Measurements from ENCODE around the gene ZNF507. TPM values are rescaled to one million over a fixed set of nuclear protein-coding genes. Genes with fewer than 3 reads are reported as not detected.

Gene ZNF507
- total RNA-seq, 1 donor: 15.9 TPM

GRCh38 chr19:32322541-32322940, 22.9 kb upstream of the ZNF507 start:
- no peak for TF ChIP-seq CTCF (IDR thresholded peaks at IDR 0.05; ENCODE audit: insufficient read depth, low read length)
- no peak overlapping the region for H3K4me3 ChIP-seq (ENCODE audit: low read depth, low read length)
- no peak for DNase-seq (ENCODE audit: low read depth)

DNA sequence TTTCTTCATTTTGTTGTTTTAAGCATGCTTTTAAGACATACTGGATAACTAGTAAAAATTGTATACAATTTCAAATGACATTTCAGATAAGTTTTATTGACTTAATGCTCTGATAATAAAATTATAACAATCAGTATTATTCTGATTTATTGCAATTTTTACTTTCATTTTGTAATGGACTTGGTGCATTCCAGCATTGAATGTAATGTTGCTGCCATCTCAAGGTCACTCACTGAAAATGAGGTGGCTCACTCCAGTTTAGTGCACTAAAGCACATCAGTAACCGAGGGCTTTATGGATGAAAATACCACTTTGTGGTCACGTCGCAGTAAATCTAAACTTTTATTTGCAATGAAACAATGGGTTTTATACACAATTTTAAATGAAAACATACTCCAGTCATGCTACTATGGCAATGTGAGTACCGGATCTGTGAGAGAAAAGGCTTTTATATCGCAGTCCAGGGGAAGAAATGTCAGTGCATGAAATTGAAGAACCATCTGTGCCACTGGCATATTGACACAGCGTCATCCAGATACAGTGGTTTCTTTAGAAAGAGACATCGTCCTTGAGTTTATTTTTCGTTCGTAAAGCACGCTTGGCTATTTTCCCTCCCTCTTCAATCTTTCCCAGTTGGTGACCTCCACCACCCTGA, 20.7 kb upstream of the ZNF507 start:
- TF ChIP-seq CTCF (IDR thresholded peaks at IDR 0.05; ENCODE audit: insufficient read depth, low read length): peak; percentile 26
- no peak overlapping the region for H3K4me3 ChIP-seq (ENCODE audit: low read depth, low read length)
- DNase-seq (ENCODE audit: low read depth): peak; percentile 40

- no peak for TF ChIP-seq CTCF (IDR thresholded peaks at IDR 0.05; ENCODE audit: insufficient read depth, low read length)
- no peak for DNase-seq (ENCODE audit: low read depth)
- no peak overlapping the region for H3K4me3 ChIP-seq (ENCODE audit: low read depth, low read length)
These were observed 15.1 kb upstream of the ZNF507 start for GRCh38 chr19:32330213-32330857.

- no peak for TF ChIP-seq CTCF (IDR thresholded peaks at IDR 0.05; ENCODE audit: insufficient read depth, low read length)
- no peak for DNase-seq (ENCODE audit: low read depth)
- H3K4me3 ChIP-seq (ENCODE audit: low read depth, low read length): no peak overlapping the region
These were observed 12.2 kb upstream of the ZNF507 start for GRCh38 chr19:32333227-32333626.

DNA sequence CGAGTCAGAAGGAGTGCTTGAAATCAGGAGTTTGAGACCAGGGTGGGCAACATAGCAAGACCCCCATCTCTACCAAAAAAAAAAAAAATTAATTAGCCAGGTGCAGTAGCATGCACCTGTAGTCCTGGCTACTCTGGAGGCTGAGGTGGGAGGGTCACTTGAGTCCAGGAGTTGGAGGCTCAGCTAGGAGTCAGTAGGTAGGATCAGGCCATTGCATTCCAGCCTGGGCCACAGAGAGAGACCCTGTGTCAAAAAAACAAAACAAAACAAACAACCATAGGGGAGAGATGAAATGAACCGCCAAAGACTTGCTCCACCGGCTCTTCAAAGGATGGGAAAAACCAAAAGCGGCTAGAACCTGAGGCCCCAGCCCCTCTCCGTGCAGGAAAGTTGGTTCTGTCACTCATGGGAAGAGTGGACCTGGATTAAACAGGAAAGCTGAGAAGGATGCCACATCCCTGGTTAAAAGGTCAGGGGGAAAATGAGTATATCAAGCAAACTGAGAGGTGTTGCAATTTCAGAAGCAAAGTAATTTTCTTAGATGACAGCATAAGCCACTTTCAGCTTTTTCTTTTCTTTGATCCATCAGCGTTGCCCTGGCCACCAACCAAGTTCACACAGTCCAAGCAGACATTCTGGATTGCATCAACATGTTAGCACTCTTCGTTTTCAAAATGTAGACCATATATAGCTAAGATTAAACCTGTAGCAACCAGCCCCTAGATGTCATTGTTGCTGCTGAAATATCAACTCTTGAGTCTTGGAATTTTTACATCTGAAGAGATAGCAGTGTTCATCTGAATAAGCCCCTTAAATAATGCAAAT, 8.9 kb upstream of the ZNF507 start:
- peak; percentile 27 for TF ChIP-seq CTCF (IDR thresholded peaks at IDR 0.05; ENCODE audit: insufficient read depth, low read length)
- DNase-seq (ENCODE audit: low read depth): peak; percentile 76
- peak overlapping the region; percentile 52 for H3K4me3 ChIP-seq (ENCODE audit: low read depth, low read length)

- no peak for DNase-seq (ENCODE audit: low read depth)
- TF ChIP-seq CTCF (IDR thresholded peaks at IDR 0.05; ENCODE audit: insufficient read depth, low read length): no peak
- H3K4me3 ChIP-seq (ENCODE audit: low read depth, low read length): peak overlapping the region; percentile 52
These were observed 8.2 kb upstream of the ZNF507 start for GRCh38 chr19:32337084-32337808.
